ENCODE measurements around the gene ZNF350.
"Not testable (repeated sequence)": the region's sequence is repeated elsewhere in the genome, so short reads cannot be mapped to it uniquely, and the experiment has no call there.

Gene ZNF350

DNA sequence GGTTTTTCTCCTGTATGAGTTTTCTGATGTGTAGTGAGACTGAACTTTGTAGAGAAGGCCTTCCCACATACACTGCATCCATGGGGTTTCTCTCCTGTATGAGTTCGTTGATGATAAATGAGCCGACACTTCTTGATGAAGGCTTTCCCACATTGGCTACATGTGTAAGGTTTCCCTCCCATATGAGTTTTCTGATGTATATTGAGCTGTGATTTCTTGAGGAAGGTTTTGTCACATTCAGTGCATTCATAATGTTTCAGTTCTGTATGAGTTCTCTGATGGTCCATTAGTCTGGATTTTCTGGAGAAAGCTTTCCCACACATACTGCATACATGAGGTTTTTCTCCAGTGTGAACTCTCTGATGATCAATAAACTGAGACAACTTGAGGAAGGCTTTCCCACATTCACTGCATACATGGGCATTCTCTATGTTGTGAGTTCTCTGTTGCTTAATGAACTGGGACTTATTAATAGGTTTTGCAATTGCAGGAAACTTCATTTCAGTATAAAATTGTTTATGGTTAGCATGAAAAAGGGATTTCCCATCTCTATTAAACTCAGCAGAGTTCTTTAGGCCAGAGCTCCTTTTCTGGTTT, 7.5 kb upstream of the ZNF350 start:
- Mint-ChIP-seq H3K4me3 (no peak overlapping the region), H3K9me3 (peaks cover 27% of the 10 kb centered on the region), H3K4me1 (no peaks in the 10 kb centered on the region), H3K36me3 (ENCODE audit: insufficient read depth) (peaks cover 18% of the 10 kb centered on the region), H3K27me3 (no peaks in the 10 kb centered on the region), H3K27ac (ENCODE audit: low read depth) (no peak overlapping the region)
- no peak for ATAC-seq (replicated peaks; ENCODE audit: extremely low read depth, poor library complexity, severe bottlenecking)
- DNase-seq (ENCODE audit: low spot score in 2 of 2) = no peak

DNA sequence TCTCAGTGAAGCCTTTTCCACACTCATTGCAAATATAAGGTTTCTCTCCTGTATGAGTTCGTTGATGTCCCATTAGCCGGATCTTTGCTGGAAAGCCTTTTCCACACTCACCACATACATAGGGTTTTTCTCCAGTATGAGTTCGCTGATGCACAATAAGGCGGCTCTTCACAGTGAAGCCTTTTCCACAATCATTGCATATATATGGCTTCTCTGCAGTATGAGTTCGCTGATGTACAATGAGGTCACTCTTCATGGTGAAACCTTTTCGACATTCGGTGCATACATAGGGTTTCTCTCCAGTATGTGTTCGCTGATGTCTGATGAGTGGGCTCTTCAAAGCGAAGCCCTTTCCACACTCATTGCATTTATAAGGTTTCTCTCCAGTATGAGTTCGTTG, 6.8 kb upstream of the ZNF350 start:
- Mint-ChIP-seq H3K27me3 (no peaks in the 10 kb centered on the region), H3K27ac (ENCODE audit: low read depth) (no peak overlapping the region), H3K4me1 (no peaks in the 10 kb centered on the region), H3K36me3 (ENCODE audit: insufficient read depth) (peaks cover 13% of the 10 kb centered on the region), H3K9me3 (peaks cover 32% of the 10 kb centered on the region), H3K4me3 (no peak overlapping the region)
- no peak for ATAC-seq (replicated peaks; ENCODE audit: extremely low read depth, poor library complexity, severe bottlenecking)
- DNase-seq (ENCODE audit: low spot score in 2 of 2) = no peak

DNA sequence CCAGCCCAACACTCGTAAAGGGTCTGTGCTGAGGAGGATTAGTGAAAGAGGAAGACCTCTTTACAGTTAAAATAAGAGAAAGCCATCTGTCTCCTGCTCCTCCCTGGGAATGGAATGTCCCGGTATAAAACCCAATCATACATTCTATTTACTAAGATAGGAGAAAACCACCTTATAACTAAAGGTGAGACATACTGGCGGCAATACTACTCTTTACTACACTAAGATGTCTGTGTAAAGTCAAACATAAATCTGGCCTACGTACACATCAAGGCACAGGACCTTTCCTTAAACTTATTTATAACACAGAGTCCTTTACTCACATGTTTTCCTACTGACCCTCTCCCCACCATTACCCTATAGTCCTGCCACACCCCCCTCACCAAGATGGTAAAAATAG, 3.3 kb downstream of the ZNF350 start:
- H3K36me3 Mint-ChIP-seq (ENCODE audit: insufficient read depth) = peaks cover 18% of the 10 kb centered on the region

DNA sequence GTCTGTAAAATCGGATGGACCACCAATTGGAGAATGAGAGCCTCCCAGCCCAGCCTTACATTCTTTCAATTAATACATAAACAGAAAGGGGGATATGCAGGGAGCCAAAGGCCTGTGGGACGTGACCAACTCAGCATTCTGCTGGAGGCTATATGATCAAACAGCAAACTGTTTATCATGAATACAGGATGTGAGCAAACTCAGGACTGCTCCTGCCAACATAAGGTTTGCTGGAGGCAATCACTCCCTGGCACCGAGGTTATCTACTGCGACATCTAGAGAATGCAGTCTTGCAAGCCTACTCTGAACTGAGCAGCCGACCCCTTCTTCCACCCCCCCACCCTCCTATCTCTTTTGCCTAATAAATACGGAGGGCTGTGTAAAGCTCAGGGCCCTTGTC, 5.7 kb downstream of the ZNF350 start:
- H3K4me3 Mint-ChIP-seq; H3K27me3 Mint-ChIP-seq; ATAC-seq (replicated peaks; ENCODE audit: extremely low read depth, poor library complexity, severe bottlenecking); DNase-seq (ENCODE audit: low spot score in 2 of 2); H3K27ac Mint-ChIP-seq (ENCODE audit: low read depth): not testable (repeated sequence)
- Mint-ChIP-seq H3K4me1 (peaks cover 11% of the 10 kb centered on the region), H3K9me3 (peaks cover 29% of the 10 kb centered on the region), H3K36me3 (ENCODE audit: insufficient read depth) (peaks cover 11% of the 10 kb centered on the region)

More for the DNA sequence above, 3.3 kb downstream of the ZNF350 start:
- Mint-ChIP-seq H3K27ac (ENCODE audit: low read depth) (no peak overlapping the region), H3K4me1 (peaks cover 20% of the 10 kb centered on the region), H3K4me3 (no peak overlapping the region), H3K9me3 (peaks cover 31% of the 10 kb centered on the region), H3K27me3 (no peaks in the 10 kb centered on the region)
- ATAC-seq (replicated peaks; ENCODE audit: extremely low read depth, poor library complexity, severe bottlenecking) (no peak), DNase-seq (ENCODE audit: low spot score in 2 of 2) (no peak)

DNA sequence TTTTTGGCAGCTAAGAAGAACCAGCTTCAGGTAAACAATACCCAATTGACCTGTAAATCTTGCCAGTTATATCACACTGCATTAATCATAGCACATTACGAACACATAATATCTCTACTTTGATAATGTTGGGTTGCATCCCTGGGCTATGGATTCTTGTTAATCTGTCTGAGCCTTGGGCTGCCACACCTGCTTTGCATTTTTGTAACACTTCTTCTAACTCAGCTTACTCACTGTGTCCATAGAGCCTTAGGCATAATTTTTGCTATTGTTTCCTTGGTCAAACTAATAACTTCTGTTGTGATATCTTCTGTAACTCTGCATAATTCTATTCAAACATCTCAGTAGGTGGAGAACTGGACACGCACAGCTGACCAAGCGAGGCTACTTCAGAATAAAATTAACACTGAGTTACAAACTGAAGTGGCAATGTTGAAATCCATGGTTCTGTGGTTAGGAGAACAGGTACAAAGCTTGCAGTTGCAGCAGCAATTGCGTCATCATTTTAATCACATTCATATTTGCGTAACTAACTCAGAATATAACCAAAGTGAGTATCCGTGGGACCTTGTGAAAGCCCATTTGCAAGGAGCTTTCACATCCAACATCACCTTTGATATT, 6.4 kb downstream of the ZNF350 start:
- Mint-ChIP-seq H3K36me3 (ENCODE audit: insufficient read depth) (peaks cover 13% of the 10 kb centered on the region), H3K27me3 (no peaks in the 10 kb centered on the region), H3K9me3 (peaks cover 29% of the 10 kb centered on the region), H3K4me1 (peaks cover 11% of the 10 kb centered on the region), H3K27ac (ENCODE audit: low read depth) (no peak overlapping the region), H3K4me3 (no peak overlapping the region)
- no peak for ATAC-seq (replicated peaks; ENCODE audit: extremely low read depth, poor library complexity, severe bottlenecking)
- no peak for DNase-seq (ENCODE audit: low spot score in 2 of 2)

DNA sequence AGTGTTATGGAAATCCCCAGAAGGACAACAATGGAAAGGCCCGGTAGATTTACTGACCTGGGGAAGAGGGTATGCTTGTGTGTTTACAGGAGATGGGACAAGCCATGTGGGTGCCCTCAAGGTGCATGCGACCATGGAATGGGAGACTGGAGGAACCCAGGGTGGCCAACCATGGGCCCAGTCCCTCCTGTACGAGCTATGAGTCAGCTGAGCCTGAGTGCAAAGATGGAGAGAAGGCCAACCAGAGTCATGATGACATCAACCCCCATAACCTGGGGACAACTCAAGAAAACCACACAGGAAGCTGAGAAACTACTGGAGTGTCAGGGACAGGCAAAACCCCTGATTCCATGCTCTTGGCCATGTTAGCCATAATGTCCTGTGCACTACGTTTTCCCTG, 7.8 kb downstream of the ZNF350 start:
- Mint-ChIP-seq H3K27ac (ENCODE audit: low read depth) (no peak overlapping the region), H3K36me3 (ENCODE audit: insufficient read depth) (peaks cover 21% of the 10 kb centered on the region), H3K4me3 (no peak overlapping the region), H3K4me1 (peaks cover 11% of the 10 kb centered on the region), H3K27me3 (no peaks in the 10 kb centered on the region), H3K9me3 (peaks cover 29% of the 10 kb centered on the region)
- no peak for DNase-seq (ENCODE audit: low spot score in 2 of 2)
- ATAC-seq (replicated peaks; ENCODE audit: extremely low read depth, poor library complexity, severe bottlenecking) = no peak

DNA sequence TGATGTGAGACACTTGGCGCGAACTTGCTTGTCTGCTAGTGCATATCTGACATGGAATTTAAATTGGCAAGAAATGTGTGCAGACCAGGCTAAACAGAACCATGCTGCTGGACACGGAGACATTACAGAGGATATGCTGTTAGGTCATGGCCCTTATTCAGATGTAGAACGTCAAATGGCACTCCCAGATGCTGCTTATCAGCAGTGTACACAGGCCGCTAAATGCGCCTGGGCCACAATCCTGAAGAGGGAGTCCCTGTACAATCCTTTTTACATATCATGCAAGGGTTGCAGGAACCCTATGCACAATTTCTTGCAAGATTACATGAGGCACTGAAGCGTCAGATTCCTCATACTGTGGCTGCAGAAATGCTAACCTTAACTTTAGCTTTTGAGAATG, 9.3 kb downstream of the ZNF350 start:
- H3K4me1 Mint-ChIP-seq = peaks cover 6% of the 10 kb centered on the region
- ATAC-seq (replicated peaks; ENCODE audit: extremely low read depth, poor library complexity, severe bottlenecking) = no peak

DNA sequence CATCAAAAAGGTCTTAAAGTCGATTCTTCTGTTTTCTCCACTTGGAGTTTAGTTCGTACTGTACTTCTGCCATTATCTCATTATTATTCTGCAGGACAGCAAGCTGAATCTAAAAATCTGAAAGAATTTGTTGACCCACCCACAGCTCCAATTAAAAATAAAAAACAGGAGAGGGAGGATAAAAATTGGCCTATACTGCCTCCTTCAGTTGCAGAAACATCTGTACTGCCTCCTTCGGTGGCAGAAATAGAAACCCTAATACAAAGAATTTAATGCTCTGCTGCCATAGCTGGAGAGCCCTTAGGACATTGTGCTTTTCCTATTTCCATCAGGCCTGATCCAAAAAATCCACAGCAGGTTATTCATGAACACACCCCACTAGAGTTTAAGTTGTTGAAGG, 9.8 kb downstream of the ZNF350 start:
- Mint-ChIP-seq H3K9me3 (peaks cover 21% of the 10 kb centered on the region), H3K4me3 (no peak overlapping the region), H3K36me3 (ENCODE audit: insufficient read depth) (peaks cover 37% of the 10 kb centered on the region), H3K4me1 (peaks cover 6% of the 10 kb centered on the region), H3K27ac (ENCODE audit: low read depth) (no peak overlapping the region), H3K27me3 (no peaks in the 10 kb centered on the region)
- no peak for DNase-seq (ENCODE audit: low spot score in 2 of 2)
- no peak for ATAC-seq (replicated peaks; ENCODE audit: extremely low read depth, poor library complexity, severe bottlenecking)

More for the DNA sequence above, 9.3 kb downstream of the ZNF350 start:
- Mint-ChIP-seq H3K27me3 (no peaks in the 10 kb centered on the region), H3K27ac (ENCODE audit: low read depth) (no peak overlapping the region), H3K36me3 (ENCODE audit: insufficient read depth) (peaks cover 32% of the 10 kb centered on the region), H3K9me3 (peaks cover 18% of the 10 kb centered on the region), H3K4me3 (no peak overlapping the region)
- no peak for DNase-seq (ENCODE audit: low spot score in 2 of 2)

DNA sequence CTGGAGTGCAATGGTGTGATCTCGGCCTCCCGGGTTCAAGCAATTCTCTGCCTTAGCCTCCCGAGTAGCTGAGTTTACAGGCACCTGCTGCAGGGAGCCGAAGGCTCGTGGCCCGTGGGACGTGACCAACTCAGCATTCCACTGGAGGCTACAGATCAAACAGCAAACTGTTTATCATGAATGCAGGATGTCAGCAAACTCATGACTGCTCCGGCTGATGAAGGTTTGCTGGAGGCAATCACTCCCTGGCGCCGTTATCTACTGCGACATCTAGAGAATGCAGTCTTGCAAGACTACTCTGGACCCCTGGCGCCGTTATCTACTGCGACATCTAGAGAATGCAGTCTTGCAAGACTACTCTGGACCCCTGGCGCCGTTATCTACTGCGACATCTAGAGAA, 10.9 kb downstream of the ZNF350 start:
- not testable (repeated sequence) for H3K27me3 Mint-ChIP-seq; DNase-seq (ENCODE audit: low spot score in 2 of 2); H3K4me3 Mint-ChIP-seq; H3K4me1 Mint-ChIP-seq; ATAC-seq (replicated peaks; ENCODE audit: extremely low read depth, poor library complexity, severe bottlenecking); H3K27ac Mint-ChIP-seq (ENCODE audit: low read depth)
- Mint-ChIP-seq H3K9me3 (peaks cover 20% of the 10 kb centered on the region), H3K36me3 (ENCODE audit: insufficient read depth) (peaks cover 45% of the 10 kb centered on the region)

DNA sequence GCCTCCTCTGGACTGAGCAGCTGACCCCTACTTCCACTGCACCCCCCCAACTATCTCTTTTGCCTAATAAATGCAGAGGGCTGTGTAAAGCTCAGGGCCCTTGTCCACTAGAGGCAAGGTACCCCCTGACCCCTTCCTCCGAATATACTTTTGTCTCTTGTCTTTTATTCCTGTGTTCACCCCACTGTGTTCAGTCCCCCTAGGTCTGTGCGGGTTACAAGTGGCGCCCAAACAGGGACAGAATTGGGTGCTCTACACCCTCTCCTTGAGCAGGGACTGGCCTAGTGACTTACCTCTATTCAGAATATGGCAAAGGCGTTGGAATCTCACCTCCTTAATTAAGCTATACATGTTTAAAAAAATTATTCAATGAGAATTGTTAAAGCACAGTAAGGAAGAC, 15.0 kb downstream of the ZNF350 start:
- peaks cover 68% of the 10 kb centered on the region for H3K36me3 Mint-ChIP-seq (ENCODE audit: insufficient read depth)
- ATAC-seq (replicated peaks; ENCODE audit: extremely low read depth, poor library complexity, severe bottlenecking) (no peak), DNase-seq (ENCODE audit: low spot score in 2 of 2) (no peak)
- no peak overlapping the region for H3K4me3 Mint-ChIP-seq
- no peaks in the 10 kb centered on the region for H3K27me3 Mint-ChIP-seq
- H3K27ac Mint-ChIP-seq (ENCODE audit: low read depth) = no peak overlapping the region
- peaks cover 30% of the 10 kb centered on the region for H3K9me3 Mint-ChIP-seq
- H3K4me1 Mint-ChIP-seq = no peaks in the 10 kb centered on the region

DNA sequence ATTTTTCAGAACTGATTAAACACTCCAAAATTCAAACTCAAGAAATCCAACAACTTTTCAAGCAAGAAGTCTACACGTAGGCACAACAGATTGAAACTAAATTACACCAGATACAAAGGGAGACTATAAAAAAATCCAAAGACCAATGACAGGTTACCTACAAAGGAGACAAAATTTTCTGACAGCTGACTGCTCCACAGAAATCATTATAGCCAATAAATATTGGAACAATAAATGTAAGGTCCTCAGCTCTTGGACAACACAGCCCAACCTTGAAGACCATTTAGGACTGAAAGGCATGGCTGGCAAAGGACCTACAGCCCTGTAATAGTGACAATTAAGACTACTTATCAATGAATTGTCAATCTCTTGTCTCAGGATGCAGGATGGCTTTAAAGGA, 15.9 kb downstream of the ZNF350 start:
- H3K4me1 Mint-ChIP-seq = no peaks in the 10 kb centered on the region
- ATAC-seq (replicated peaks; ENCODE audit: extremely low read depth, poor library complexity, severe bottlenecking) (no peak), DNase-seq (ENCODE audit: low spot score in 2 of 2) (no peak)
- no peak overlapping the region for H3K27ac Mint-ChIP-seq (ENCODE audit: low read depth)
- H3K36me3 Mint-ChIP-seq (ENCODE audit: insufficient read depth) = peaks cover 77% of the 10 kb centered on the region
- no peaks in the 10 kb centered on the region for H3K27me3 Mint-ChIP-seq
- H3K9me3 Mint-ChIP-seq = peaks cover 26% of the 10 kb centered on the region
- H3K4me3 Mint-ChIP-seq = no peak overlapping the region

DNA sequence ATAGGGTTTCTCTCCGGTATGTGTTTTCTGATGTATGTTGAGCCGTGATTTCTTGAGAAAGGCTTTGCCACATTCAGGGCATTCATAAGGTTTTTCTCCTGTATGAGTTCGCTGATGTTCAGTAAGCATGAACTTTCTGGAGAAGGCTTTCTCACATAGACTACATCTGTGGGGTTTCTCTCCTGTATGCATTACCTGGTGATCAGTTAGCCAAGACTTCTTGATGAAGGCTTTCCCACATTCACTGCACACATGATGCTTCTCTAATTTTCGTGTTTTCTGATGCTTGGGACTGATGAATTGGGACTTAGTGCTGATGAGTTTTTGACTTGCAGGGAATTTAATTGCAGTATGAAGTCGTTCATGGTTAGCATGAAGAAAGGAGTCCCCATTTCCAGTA, 21.1 kb downstream of the ZNF350 start:
- no peaks in the 10 kb centered on the region for H3K27me3 Mint-ChIP-seq
- H3K4me1 Mint-ChIP-seq = no peaks in the 10 kb centered on the region
- H3K9me3 Mint-ChIP-seq = peaks cover 53% of the 10 kb centered on the region
- no peak for ATAC-seq (replicated peaks; ENCODE audit: extremely low read depth, poor library complexity, severe bottlenecking)
- H3K27ac Mint-ChIP-seq (ENCODE audit: low read depth) = no peak overlapping the region
- H3K4me3 Mint-ChIP-seq = no peak overlapping the region
- no peak for DNase-seq (ENCODE audit: low spot score in 2 of 2)
- peaks cover 58% of the 10 kb centered on the region for H3K36me3 Mint-ChIP-seq (ENCODE audit: insufficient read depth)

DNA sequence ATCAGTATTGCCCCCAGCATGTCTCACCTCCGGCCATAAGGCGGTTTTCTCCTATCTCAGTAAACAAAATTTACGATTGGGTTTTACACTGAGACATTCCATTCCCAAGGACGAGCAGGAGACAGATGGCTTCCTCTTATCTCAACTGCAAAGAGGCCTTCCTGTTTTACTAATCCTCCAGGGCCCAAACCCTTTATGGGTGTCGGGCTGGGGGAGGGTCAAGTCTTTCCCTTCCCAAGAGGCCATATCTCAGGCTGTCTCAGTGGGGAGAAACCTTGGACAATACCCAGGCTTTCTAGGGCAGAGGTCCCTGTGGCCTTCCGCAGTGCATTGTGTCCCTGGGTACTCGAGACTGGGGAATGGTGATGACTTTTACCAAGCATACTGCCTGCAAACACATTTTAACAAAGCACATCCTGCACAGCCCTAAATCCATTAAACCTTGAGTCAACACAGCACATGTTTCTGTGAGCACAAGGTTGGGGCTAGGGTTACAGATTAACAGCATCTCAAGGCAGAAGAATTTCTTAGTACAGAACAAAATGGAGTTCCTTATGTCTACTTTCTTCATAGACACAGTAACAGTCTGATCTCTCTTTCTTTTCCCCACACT, 25.9 kb downstream of the ZNF350 start:
- not testable (repeated sequence) for H3K27ac Mint-ChIP-seq (ENCODE audit: low read depth); H3K4me3 Mint-ChIP-seq; H3K4me1 Mint-ChIP-seq; DNase-seq (ENCODE audit: low spot score in 2 of 2); H3K27me3 Mint-ChIP-seq; ATAC-seq (replicated peaks; ENCODE audit: extremely low read depth, poor library complexity, severe bottlenecking)
- peaks cover 66% of the 10 kb centered on the region for H3K9me3 Mint-ChIP-seq
- H3K36me3 Mint-ChIP-seq (ENCODE audit: insufficient read depth) = peaks cover 20% of the 10 kb centered on the region

Measured in central memory CD8-positive, alpha-beta T cell (primary cell).